HFF-Myc (cell line): ENCODE data around the gene NUBP2.

Experiments
- DNase-seq: peaks from one replicate; pipeline ENCODE4 v3.0.0-alpha.2; 2011; ENCODE audit warnings: low read depth; ENCODE audit errors: extremely low read depth
- H3K4me3 ChIP-seq: replicated peaks from 2 replicates; pipeline ENCODE4 v1.5.1; 2011; ENCODE audit warnings: low read depth, mild to moderate bottlenecking, control low read depth, low read length
- CTCF ChIP-seq: IDR thresholded peaks from 2 replicates; pipeline ENCODE4 v1.5.1; 2012; ENCODE audit warnings: mild to moderate bottlenecking, low read depth, low read length, control low read depth; ENCODE audit errors: missing control alignments

NUBP2 gene

GRCh38 chr16:1818204-1818872, 35.6 kb downstream of the NUBP2 start:
- H3K4me3 ChIP-seq, result no peak overlapping the region
- DNase-seq, result no peak
- no peak for TF ChIP-seq CTCF

- H3K4me3 ChIP-seq, result no peak overlapping the region
- no peak for TF ChIP-seq CTCF
- DNase-seq, result no peak
Measured at GRCh38 chr16:1818873-1819525, 36.2 kb downstream of the NUBP2 start.

- DNase-seq, result no peak
- H3K4me3 ChIP-seq, result no peak overlapping the region
- no peak for TF ChIP-seq CTCF
Measured at GRCh38 chr16:1819611-1820010, 36.9 kb downstream of the NUBP2 start.

GRCh38 chr16:1820096-1820945, 37.6 kb downstream of the NUBP2 start:
- TF ChIP-seq CTCF, result no peak
- H3K4me3 ChIP-seq, result no peak overlapping the region
- DNase-seq, result no peak

GRCh38 chr16:1820946-1821290, 38.2 kb downstream of the NUBP2 start:
- DNase-seq, result no peak
- H3K4me3 ChIP-seq, result no peak overlapping the region
- no peak for TF ChIP-seq CTCF

GRCh38 chr16:1821861-1822611, 39.3 kb downstream of the NUBP2 start:
- no peak for TF ChIP-seq CTCF
- DNase-seq, result no peak
- H3K4me3 ChIP-seq, result no peak overlapping the region
